Epithelial cell of prostate (primary cell): ENCODE data around the gene SERAC1.
"Not testable (repeated sequence)": the region's sequence is repeated elsewhere in the genome, so short reads cannot be mapped to it uniquely, and the experiment has no call there.

Experiments used
- DNase-seq: peaks from one replicate; pipeline ENCODE4 v3.0.0-alpha.2; 2011; ENCODE audit warnings: low read depth, low spot score
- H3K27ac ChIP-seq: fragments of 450-650 bp; 2 replicates; pipeline ENCODE4 v1.5.1; 2017; ENCODE audit warnings: mild to moderate bottlenecking

Gene SERAC1

GRCh38 chr6:158168040-158168289 is at the start of gene SERAC1:
Gene SERAC1 (minus strand): TSS chr6:158168262. CDS start chr6:158158363, 9,899 bp downstream.
- peak within 1 kb of the TSS; percentile 91 for H3K27ac ChIP-seq
- DNase-seq: no peak

- no peak overlapping the region for H3K27ac ChIP-seq
- no peak for DNase-seq
Observed at GRCh38 chr6:158213925-158214674, 46.0 kb upstream of the SERAC1 start.

- DNase-seq: no peak
- H3K27ac ChIP-seq: peak overlapping the region; percentile 70
Observed at GRCh38 chr6:158211273-158212055, 43.4 kb upstream of the SERAC1 start.

GRCh38 chr6:158209582-158210333 is 41.7 kb upstream of the SERAC1 start:
- not testable (repeated sequence) for DNase-seq, H3K27ac ChIP-seq

- H3K27ac ChIP-seq: peak overlapping the region; percentile 75
- not testable (repeated sequence) for DNase-seq
Observed at GRCh38 chr6:158208226-158209030, 40.4 kb upstream of the SERAC1 start.

- H3K27ac ChIP-seq: peak overlapping the region; percentile 75
- DNase-seq: peak; percentile 77
Observed at GRCh38 chr6:158207422-158207788, 39.3 kb upstream of the SERAC1 start.

- peak overlapping the region; percentile 75 for H3K27ac ChIP-seq
- no peak for DNase-seq
Observed at GRCh38 chr6:158206740-158207421, 38.8 kb upstream of the SERAC1 start.

- no peak overlapping the region for H3K27ac ChIP-seq
- DNase-seq: no peak
Observed at GRCh38 chr6:158205169-158205944, 37.3 kb upstream of the SERAC1 start.

- H3K27ac ChIP-seq: no peak overlapping the region
- DNase-seq: no peak
Observed at GRCh38 chr6:158198461-158198860, 30.4 kb upstream of the SERAC1 start.

GRCh38 chr6:158194487-158195280 is 26.6 kb upstream of the SERAC1 start:
- DNase-seq: no peak

GRCh38 chr6:158191761-158192160 is 23.7 kb upstream of the SERAC1 start:
- H3K27ac ChIP-seq: no peak overlapping the region
- DNase-seq: no peak

More at GRCh38 chr6:158194487-158195280, 26.6 kb upstream of the SERAC1 start:
- no peak overlapping the region for H3K27ac ChIP-seq

GRCh38 chr6:158191032-158191431 is 23.0 kb upstream of the SERAC1 start:
- H3K27ac ChIP-seq: peak overlapping the region; percentile 7
- no peak for DNase-seq

GRCh38 chr6:158188591-158188990 is 20.5 kb upstream of the SERAC1 start:
- DNase-seq: no peak
- H3K27ac ChIP-seq: no peak overlapping the region

GRCh38 chr6:158185729-158186456 is 17.8 kb upstream of the SERAC1 start:
- DNase-seq: no peak
- no peak overlapping the region for H3K27ac ChIP-seq

- DNase-seq: no peak
- H3K27ac ChIP-seq: no peak overlapping the region
Observed at GRCh38 chr6:158184608-158185007, 16.5 kb upstream of the SERAC1 start.

- not testable (repeated sequence) for H3K27ac ChIP-seq, DNase-seq
Observed at GRCh38 chr6:158183174-158183972, 15.3 kb upstream of the SERAC1 start.

GRCh38 chr6:158177712-158178111 is 9.7 kb upstream of the SERAC1 start:
- DNase-seq: not testable (repeated sequence)

More at GRCh38 chr6:158177712-158178111, 9.7 kb upstream of the SERAC1 start:
- H3K27ac ChIP-seq: not testable (repeated sequence)
